ENCODE results near the gene ZNF613. TPM values are rescaled to one million over a fixed set of nuclear protein-coding genes. Genes with fewer than 3 reads are reported as not detected.

ZNF613 gene
- total and polyA plus RNA-seq, 2 of the 13 experiments (the other 11 are each of a cell fraction or from before 2014, with no cell fraction given) = 3.6 to 8.3 TPM

DNA sequence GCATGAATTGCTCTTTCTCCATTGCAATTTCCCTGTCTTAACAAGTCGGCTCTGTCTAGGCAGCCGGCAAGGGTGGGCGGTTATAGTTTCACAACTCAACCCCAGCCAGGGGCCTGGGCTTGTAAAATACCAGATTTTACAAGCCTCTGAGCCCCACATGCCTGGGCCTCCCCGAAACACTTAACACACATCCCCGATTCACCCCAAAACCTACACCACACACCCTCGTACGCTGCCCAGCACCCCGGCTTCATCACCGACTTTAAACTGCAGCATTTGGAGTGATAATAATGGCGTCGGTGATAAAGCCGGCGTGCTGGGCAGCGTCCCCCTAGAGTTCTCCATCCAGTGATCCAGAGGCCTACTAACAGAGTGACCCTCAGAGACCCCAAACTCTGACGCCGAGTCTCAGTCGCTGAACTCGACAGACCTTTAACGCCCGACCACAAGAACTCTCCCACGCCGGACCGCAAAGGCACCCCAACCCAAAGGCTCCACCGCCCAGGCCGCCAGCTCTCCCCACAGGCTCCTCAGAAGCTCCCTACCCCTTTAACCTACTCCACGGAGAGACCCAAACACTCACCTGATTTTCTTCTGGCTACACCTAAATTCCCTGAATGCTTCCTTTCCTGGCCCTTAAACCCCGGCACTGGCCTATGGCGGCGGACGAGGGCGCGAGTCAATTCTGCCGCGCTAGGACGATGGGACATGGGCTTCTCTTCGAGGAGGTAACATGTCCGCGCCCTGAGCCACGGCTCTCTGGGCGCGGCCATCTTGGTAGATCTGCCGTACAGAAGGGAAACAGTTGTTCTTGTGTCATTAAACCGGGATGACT is 22.7 kb upstream of the ZNF613 start, which contains the start of gene ZNF649 (continued):
- TF ChIP-seq MYC (CRISPR knock-in tag; IDR thresholded peaks at IDR 0.05; ENCODE audit: borderline replicate concordance) (peak; percentile 64; the same call in 1 of the 2 replicates), KLF15 (CRISPR knock-in tag; IDR thresholded peaks at IDR 0.05; ENCODE audit: borderline replicate concordance) (no peak), SP5 (CRISPR knock-in tag; IDR thresholded peaks at IDR 0.05; ENCODE audit: borderline replicate concordance, low read depth) (0 out of 2 replicates have a peak, but pooled peaks have one; percentile 15), KAT7 (CRISPR knock-in tag; IDR thresholded peaks at IDR 0.05; ENCODE audit: borderline replicate concordance) (peak; percentile 72; the same call in 1 of the 2 replicates), ZKSCAN8 (CRISPR knock-in tag; IDR thresholded peaks at IDR 0.05; ENCODE audit: borderline replicate concordance) (peak; percentile 37; the same call in 1 of the 2 replicates), SIN3A (IDR thresholded peaks at IDR 0.05; ENCODE audit: borderline replicate concordance, low read depth, low read length) (peak; percentile 64; the same call in 1 of the 2 replicates), ZSCAN9 (CRISPR knock-in tag; IDR thresholded peaks at IDR 0.05; ENCODE audit: borderline replicate concordance) (peak; percentile 26; the same call in 1 of the 2 replicates), SAP130 (CRISPR knock-in tag; IDR thresholded peaks at IDR 0.05; ENCODE audit: low read depth) (peak; percentile 95), MIER2 (CRISPR knock-in tag; IDR thresholded peaks at IDR 0.05) (peak; percentile 66; the same call in 1 of the 2 replicates), NCOA1 (CRISPR knock-in tag; IDR thresholded peaks at IDR 0.05) (no peak), HDAC2 (CRISPR knock-in tag; IDR thresholded peaks at IDR 0.05) (peak; percentile 54)
- TF ChIP-seq, protein P1, sequence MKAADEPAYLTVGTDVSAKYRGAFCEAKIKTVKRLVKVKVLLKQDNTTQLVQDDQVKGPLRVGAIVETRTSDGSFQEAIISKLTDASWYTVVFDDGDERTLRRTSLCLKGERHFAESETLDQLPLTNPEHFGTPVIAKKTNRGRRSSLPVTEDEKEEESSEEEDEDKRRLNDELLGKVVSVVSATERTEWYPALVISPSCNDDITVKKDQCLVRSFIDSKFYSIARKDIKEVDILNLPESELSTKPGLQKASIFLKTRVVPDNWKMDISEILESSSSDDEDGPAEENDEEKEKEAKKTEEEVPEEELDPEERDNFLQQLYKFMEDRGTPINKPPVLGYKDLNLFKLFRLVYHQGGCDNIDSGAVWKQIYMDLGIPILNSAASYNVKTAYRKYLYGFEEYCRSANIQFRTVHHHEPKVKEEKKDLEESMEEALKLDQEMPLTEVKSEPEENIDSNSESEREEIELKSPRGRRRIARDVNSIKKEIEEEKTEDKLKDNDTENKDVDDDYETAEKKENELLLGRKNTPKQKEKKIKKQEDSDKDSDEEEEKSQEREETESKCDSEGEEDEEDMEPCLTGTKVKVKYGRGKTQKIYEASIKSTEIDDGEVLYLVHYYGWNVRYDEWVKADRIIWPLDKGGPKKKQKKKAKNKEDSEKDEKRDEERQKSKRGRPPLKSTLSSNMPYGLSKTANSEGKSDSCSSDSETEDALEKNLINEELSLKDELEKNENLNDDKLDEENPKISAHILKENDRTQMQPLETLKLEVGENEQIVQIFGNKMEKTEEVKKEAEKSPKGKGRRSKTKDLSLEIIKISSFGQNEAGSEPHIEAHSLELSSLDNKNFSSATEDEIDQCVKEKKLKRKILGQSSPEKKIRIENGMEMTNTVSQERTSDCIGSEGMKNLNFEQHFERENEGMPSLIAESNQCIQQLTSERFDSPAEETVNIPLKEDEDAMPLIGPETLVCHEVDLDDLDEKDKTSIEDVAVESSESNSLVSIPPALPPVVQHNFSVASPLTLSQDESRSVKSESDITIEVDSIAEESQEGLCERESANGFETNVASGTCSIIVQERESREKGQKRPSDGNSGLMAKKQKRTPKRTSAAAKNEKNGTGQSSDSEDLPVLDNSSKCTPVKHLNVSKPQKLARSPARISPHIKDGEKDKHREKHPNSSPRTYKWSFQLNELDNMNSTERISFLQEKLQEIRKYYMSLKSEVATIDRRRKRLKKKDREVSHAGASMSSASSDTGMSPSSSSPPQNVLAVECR (CRISPR knock-in tag; IDR thresholded peaks at IDR 0.05; ENCODE audit: borderline replicate concordance) = peak; percentile 90
- TF ChIP-seq, protein P2, sequence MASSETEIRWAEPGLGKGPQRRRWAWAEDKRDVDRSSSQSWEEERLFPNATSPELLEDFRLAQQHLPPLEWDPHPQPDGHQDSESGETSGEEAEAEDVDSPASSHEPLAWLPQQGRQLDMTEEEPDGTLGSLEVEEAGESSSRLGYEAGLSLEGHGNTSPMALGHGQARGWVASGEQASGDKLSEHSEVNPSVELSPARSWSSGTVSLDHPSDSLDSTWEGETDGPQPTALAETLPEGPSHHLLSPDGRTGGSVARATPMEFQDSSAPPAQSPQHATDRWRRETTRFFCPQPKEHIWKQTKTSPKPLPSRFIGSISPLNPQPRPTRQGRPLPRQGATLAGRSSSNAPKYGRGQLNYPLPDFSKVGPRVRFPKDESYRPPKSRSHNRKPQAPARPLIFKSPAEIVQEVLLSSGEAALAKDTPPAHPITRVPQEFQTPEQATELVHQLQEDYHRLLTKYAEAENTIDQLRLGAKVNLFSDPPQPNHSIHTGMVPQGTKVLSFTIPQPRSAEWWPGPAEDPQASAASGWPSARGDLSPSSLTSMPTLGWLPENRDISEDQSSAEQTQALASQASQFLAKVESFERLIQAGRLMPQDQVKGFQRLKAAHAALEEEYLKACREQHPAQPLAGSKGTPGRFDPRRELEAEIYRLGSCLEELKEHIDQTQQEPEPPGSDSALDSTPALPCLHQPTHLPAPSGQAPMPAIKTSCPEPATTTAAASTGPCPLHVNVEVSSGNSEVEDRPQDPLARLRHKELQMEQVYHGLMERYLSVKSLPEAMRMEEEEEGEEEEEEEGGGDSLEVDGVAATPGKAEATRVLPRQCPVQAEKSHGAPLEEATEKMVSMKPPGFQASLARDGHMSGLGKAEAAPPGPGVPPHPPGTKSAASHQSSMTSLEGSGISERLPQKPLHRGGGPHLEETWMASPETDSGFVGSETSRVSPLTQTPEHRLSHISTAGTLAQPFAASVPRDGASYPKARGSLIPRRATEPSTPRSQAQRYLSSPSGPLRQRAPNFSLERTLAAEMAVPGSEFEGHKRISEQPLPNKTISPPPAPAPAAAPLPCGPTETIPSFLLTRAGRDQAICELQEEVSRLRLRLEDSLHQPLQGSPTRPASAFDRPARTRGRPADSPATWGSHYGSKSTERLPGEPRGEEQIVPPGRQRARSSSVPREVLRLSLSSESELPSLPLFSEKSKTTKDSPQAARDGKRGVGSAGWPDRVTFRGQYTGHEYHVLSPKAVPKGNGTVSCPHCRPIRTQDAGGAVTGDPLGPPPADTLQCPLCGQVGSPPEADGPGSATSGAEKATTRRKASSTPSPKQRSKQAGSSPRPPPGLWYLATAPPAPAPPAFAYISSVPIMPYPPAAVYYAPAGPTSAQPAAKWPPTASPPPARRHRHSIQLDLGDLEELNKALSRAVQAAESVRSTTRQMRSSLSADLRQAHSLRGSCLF (CRISPR knock-in tag; IDR thresholded peaks at IDR 0.05; ENCODE audit: borderline replicate concordance) = no peak
- TF ChIP-seq, protein P3, sequence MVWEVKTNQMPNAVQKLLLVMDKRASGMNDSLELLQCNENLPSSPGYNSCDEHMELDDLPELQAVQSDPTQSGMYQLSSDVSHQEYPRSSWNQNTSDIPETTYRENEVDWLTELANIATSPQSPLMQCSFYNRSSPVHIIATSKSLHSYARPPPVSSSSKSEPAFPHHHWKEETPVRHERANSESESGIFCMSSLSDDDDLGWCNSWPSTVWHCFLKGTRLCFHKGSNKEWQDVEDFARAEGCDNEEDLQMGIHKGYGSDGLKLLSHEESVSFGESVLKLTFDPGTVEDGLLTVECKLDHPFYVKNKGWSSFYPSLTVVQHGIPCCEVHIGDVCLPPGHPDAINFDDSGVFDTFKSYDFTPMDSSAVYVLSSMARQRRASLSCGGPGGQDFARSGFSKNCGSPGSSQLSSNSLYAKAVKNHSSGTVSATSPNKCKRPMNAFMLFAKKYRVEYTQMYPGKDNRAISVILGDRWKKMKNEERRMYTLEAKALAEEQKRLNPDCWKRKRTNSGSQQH (CRISPR knock-in tag; IDR thresholded peaks at IDR 0.05; ENCODE audit: low read depth) = peak; percentile 76; the same call in 1 of the 2 replicates
